ENCODE results near the gene PBXIP1. TPM values are rescaled to one million over a fixed set of nuclear protein-coding genes. Genes with fewer than 3 reads are reported as not detected.

PBXIP1 gene
- total RNA-seq, 2 donors from 2014 or later, result 95.3 to 138 TPM

GRCh38 chr1:154975409-154976059, 19.6 kb upstream of the PBXIP1 start:
- intact Hi-C loops (cut with DNase I), result loop anchor here in 1 of 2 donors (2.0 kb wide), 1 partner anchor 43 kb away; no protein-coding TSS in a partner anchor
- peak; percentile 89 for DNase-seq (ENCODE audit: low spot score)

GRCh38 chr1:154974808-154975408, 19.0 kb upstream of the PBXIP1 start:
- DNase-seq (ENCODE audit: low spot score), result peak; percentile 98
- intact Hi-C loops (cut with DNase I), result no loop called here

- peak; percentile 99 for DNase-seq (ENCODE audit: low spot score)
- intact Hi-C loops (cut with DNase I), result no loop called here
Observed at GRCh38 chr1:154974102-154974807, 18.4 kb upstream of the PBXIP1 start, which contains the start of gene CKS1B. TSS of gene CKS1B (plus strand) at chr1:154974681. CDS start at chr1:154974746, 65 bp downstream.

GRCh38 chr1:154973344-154974101, 17.6 kb upstream of the PBXIP1 start:
- intact Hi-C loops (cut with DNase I), result no loop called here

GRCh38 chr1:154972517-154973343, 16.8 kb upstream of the PBXIP1 start:
- peak; percentile 91 for DNase-seq (ENCODE audit: low spot score)
- intact Hi-C loops (cut with DNase I), result no loop called here

More at GRCh38 chr1:154973344-154974101, 17.6 kb upstream of the PBXIP1 start:
- peak; percentile 99 for DNase-seq (ENCODE audit: low spot score)

GRCh38 chr1:154972213-154972516, 16.3 kb upstream of the PBXIP1 start:
- no peak for DNase-seq (ENCODE audit: low spot score)
- intact Hi-C loops (cut with DNase I), result no loop called here

- DNase-seq (ENCODE audit: low spot score), result no peak
- intact Hi-C loops (cut with DNase I), result no loop called here
Observed at GRCh38 chr1:154971341-154971998, 15.6 kb upstream of the PBXIP1 start.

- DNase-seq (ENCODE audit: low spot score), result peak; percentile 98
- intact Hi-C loops (cut with DNase I), result no loop called here
Observed at GRCh38 chr1:154970631-154971340, 14.9 kb upstream of the PBXIP1 start, which contains the start of gene SHC1. TSS of gene SHC1 (minus strand) at chr1:154970747. CDS start at chr1:154970526, 221 bp downstream.

- DNase-seq (ENCODE audit: low spot score), result no peak
- intact Hi-C loops (cut with DNase I), result no loop called here
Observed at GRCh38 chr1:154969860-154970452, 14.1 kb upstream of the PBXIP1 start.

GRCh38 chr1:154969246-154969645, 13.3 kb upstream of the PBXIP1 start:
- intact Hi-C loops (cut with DNase I), result no loop called here
- no peak for DNase-seq (ENCODE audit: low spot score)

- intact Hi-C loops (cut with DNase I), result no loop called here
Observed at GRCh38 chr1:154968731-154969130, 12.8 kb upstream of the PBXIP1 start.

GRCh38 chr1:154967331-154967950, 11.5 kb upstream of the PBXIP1 start:
- DNase-seq (ENCODE audit: low spot score), result no peak
- intact Hi-C loops (cut with DNase I), result no loop called here

More at GRCh38 chr1:154968731-154969130, 12.8 kb upstream of the PBXIP1 start:
- DNase-seq (ENCODE audit: low spot score), result no peak

- intact Hi-C loops (cut with DNase I), result no loop called here
- no peak for DNase-seq (ENCODE audit: low spot score)
Observed at GRCh38 chr1:154966111-154966510, 10.2 kb upstream of the PBXIP1 start.

- DNase-seq (ENCODE audit: low spot score), result no peak
- intact Hi-C loops (cut with DNase I), result loop anchor here in 1 of 2 donors (5.0 kb wide), 1 partner anchor 43 kb away; no protein-coding TSS in a partner anchor
Observed at GRCh38 chr1:154964359-154964758, 8.5 kb upstream of the PBXIP1 start.

- DNase-seq (ENCODE audit: low spot score), result no peak
- intact Hi-C loops (cut with DNase I), result loop anchor here in 1 of 2 donors (5.0 kb wide), 1 partner anchor 44 kb away; no protein-coding TSS in a partner anchor
Observed at GRCh38 chr1:154963643-154964042, 7.7 kb upstream of the PBXIP1 start.

- DNase-seq (ENCODE audit: low spot score), result no peak
- intact Hi-C loops (cut with DNase I), result loop anchor here in 1 of 2 donors (5.0 kb wide), 1 partner anchor 44 kb away; no protein-coding TSS in a partner anchor
Observed at GRCh38 chr1:154962795-154963330, 7.0 kb upstream of the PBXIP1 start.
